ENCODE measurements around the gene PER3. TPM values are rescaled to one million over a fixed set of nuclear protein-coding genes. Genes with fewer than 3 reads are reported as not detected.

PER3 gene
- total and polyA plus RNA-seq, 4 donors, result 4.4 to 49.0 (median 15.1) TPM

- Histone ChIP-seq H3K4me1 (ENCODE audit: control insufficient read depth in 1 of 2, insufficient read depth in 2 of 2, low read length in 2 of 2) (peaks cover 0 to 1% of the 10 kb centered on the region in 2 donors), H3K4me3 (ENCODE audit: low read length in 2 of 2) (peak overlapping the region; percentile 53 to 64), H3K36me3 (ENCODE audit: control insufficient read depth in 1 of 2, insufficient read depth in 2 of 2, low read length in 1 of 2) (no peaks in the 10 kb centered on the region), H3K27me3 (ENCODE audit: control insufficient read depth in 1 of 2, insufficient read depth in 2 of 2, low read length in 1 of 2) (no peaks in the 10 kb centered on the region), H3K27ac (ENCODE audit: low read depth in 1 of 2, low read length in 2 of 2) (no peak overlapping the region), H3K9me3 (ENCODE audit: control insufficient read depth, low read length) (no peaks in the 10 kb centered on the region)
- DNase-seq (peak in 1 of 2 donors; percentile 56), ATAC-seq (ENCODE audit: low FRiP score) (peak; percentile 76)
- intact Hi-C loops (cut with DNase I), result loop anchor here (1.0 kb wide), 1 partner anchor 84 kb away; no protein-coding TSS in a partner anchor
- 32% methylated on average over 18 of the region's 18 CpGs for WGBS, 2 donors
Measured at GRCh38 chr1:7752512-7753417, 31.3 kb upstream of the PER3 start.

- Histone ChIP-seq H3K36me3 (ENCODE audit: control insufficient read depth in 1 of 2, insufficient read depth in 2 of 2, low read length in 1 of 2) (no peaks in the 10 kb centered on the region), H3K27me3 (ENCODE audit: control insufficient read depth in 1 of 2, insufficient read depth in 2 of 2, low read length in 1 of 2) (no peaks in the 10 kb centered on the region), H3K4me1 (ENCODE audit: control insufficient read depth in 1 of 2, insufficient read depth in 2 of 2, low read length in 2 of 2) (peaks cover 0 to 1% of the 10 kb centered on the region in 2 donors), H3K4me3 (ENCODE audit: low read length in 2 of 2) (no peak overlapping the region), H3K27ac (ENCODE audit: low read depth in 1 of 2, low read length in 2 of 2) (no peak overlapping the region), H3K9me3 (ENCODE audit: control insufficient read depth, low read length) (no peaks in the 10 kb centered on the region)
- no peak for DNase-seq
- intact Hi-C loops (cut with DNase I), result no loop called here
- 87% methylated on average over 3 of the region's 3 CpGs for WGBS, 2 donors
- ATAC-seq (ENCODE audit: low FRiP score), result no peak
Measured at GRCh38 chr1:7753641-7754040, 30.4 kb upstream of the PER3 start.

- Histone ChIP-seq H3K27ac (ENCODE audit: low read depth in 1 of 2, low read length in 2 of 2) (no peak overlapping the region), H3K4me3 (ENCODE audit: low read length in 2 of 2) (no peak overlapping the region), H3K9me3 (ENCODE audit: control insufficient read depth, low read length) (no peaks in the 10 kb centered on the region), H3K36me3 (ENCODE audit: control insufficient read depth in 1 of 2, insufficient read depth in 2 of 2, low read length in 1 of 2) (no peaks in the 10 kb centered on the region), H3K27me3 (ENCODE audit: control insufficient read depth in 1 of 2, insufficient read depth in 2 of 2, low read length in 1 of 2) (no peaks in the 10 kb centered on the region), H3K4me1 (ENCODE audit: control insufficient read depth in 1 of 2, insufficient read depth in 2 of 2, low read length in 2 of 2) (peaks cover 0 to 1% of the 10 kb centered on the region in 2 donors)
- WGBS, 2 donors, result 80 to 85% methylated on average over 3 of the region's 3 CpGs
- DNase-seq (no peak), ATAC-seq (ENCODE audit: low FRiP score) (no peak)
- intact Hi-C loops (cut with DNase I), result no loop called here
Measured at GRCh38 chr1:7754234-7754633, 29.9 kb upstream of the PER3 start.

GRCh38 chr1:7755448-7755847 lies 28.6 kb upstream of the PER3 start:
- Histone ChIP-seq H3K27me3 (ENCODE audit: control insufficient read depth in 1 of 2, insufficient read depth in 2 of 2, low read length in 1 of 2) (no peaks in the 10 kb centered on the region), H3K9me3 (ENCODE audit: control insufficient read depth, low read length) (no peaks in the 10 kb centered on the region), H3K4me1 (ENCODE audit: control insufficient read depth in 1 of 2, insufficient read depth in 2 of 2, low read length in 2 of 2) (peaks cover 0 to 1% of the 10 kb centered on the region in 2 donors), H3K4me3 (ENCODE audit: low read length in 2 of 2) (no peak overlapping the region), H3K36me3 (ENCODE audit: control insufficient read depth in 1 of 2, insufficient read depth in 2 of 2, low read length in 1 of 2) (no peaks in the 10 kb centered on the region), H3K27ac (ENCODE audit: low read depth in 1 of 2, low read length in 2 of 2) (no peak overlapping the region)
- WGBS, 2 donors, result 0 to 51% methylated on average over 1 of the region's 1 CpG
- no peak for DNase-seq
- ATAC-seq (ENCODE audit: low FRiP score), result no peak
- intact Hi-C loops (cut with DNase I), result no loop called here

- WGBS, 2 donors, result 88 to 89% methylated on average over 6 of the region's 6 CpGs
- DNase-seq (no peak), ATAC-seq (ENCODE audit: low FRiP score) (no peak)
- Histone ChIP-seq H3K4me1 (ENCODE audit: control insufficient read depth in 1 of 2, insufficient read depth in 2 of 2, low read length in 2 of 2) (no peaks in the 10 kb centered on the region), H3K36me3 (ENCODE audit: control insufficient read depth in 1 of 2, insufficient read depth in 2 of 2, low read length in 1 of 2) (no peaks in the 10 kb centered on the region), H3K27ac (ENCODE audit: low read depth in 1 of 2, low read length in 2 of 2) (no peak overlapping the region), H3K9me3 (ENCODE audit: control insufficient read depth, low read length) (no peaks in the 10 kb centered on the region), H3K4me3 (ENCODE audit: low read length in 2 of 2) (no peak overlapping the region), H3K27me3 (ENCODE audit: control insufficient read depth in 1 of 2, insufficient read depth in 2 of 2, low read length in 1 of 2) (no peaks in the 10 kb centered on the region)
- intact Hi-C loops (cut with DNase I), result no loop called here
Measured at GRCh38 chr1:7760245-7760644, 23.8 kb upstream of the PER3 start.

GRCh38 chr1:7761103-7761502 lies 23.0 kb upstream of the PER3 start:
- DNase-seq (no peak), ATAC-seq (ENCODE audit: low FRiP score) (no peak)
- 76% methylated on average over 3 of the region's 3 CpGs for WGBS, 2 donors
- no peaks in the 10 kb centered on the region for H3K27me3 ChIP-seq (ENCODE audit: control insufficient read depth in 1 of 2, insufficient read depth in 2 of 2, low read length in 1 of 2)
- no peak overlapping the region for H3K4me3 ChIP-seq (ENCODE audit: low read length in 2 of 2)
- no peaks in the 10 kb centered on the region for H3K36me3 ChIP-seq (ENCODE audit: control insufficient read depth in 1 of 2, insufficient read depth in 2 of 2, low read length in 1 of 2)
- no peak overlapping the region for H3K27ac ChIP-seq (ENCODE audit: low read depth in 1 of 2, low read length in 2 of 2)
- no peaks in the 10 kb centered on the region for H3K4me1 ChIP-seq (ENCODE audit: control insufficient read depth in 1 of 2, insufficient read depth in 2 of 2, low read length in 2 of 2)
- intact Hi-C loops (cut with DNase I), result no loop called here
- H3K9me3 ChIP-seq (ENCODE audit: control insufficient read depth, low read length), result no peaks in the 10 kb centered on the region

DNA sequence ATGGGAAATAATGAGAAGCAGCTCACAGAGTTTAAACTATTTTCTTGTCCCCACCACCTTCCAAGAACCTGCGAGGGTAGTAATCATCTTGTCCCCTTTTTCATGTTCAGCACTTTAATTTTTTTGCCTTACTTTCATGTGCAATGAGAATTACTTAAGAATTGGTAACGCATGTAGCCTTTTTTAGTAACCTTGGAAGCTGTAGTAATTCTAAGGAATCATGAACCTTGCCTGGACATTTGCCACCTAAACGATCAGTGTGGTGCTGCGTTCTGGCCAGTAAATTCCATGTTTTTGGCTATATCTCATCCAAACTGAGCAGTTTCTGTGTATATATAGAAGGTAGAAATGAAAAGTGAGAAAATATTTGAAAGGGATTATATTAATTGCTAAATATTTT lies 16.9 kb upstream of the PER3 start:
- DNase-seq (no peak), ATAC-seq (ENCODE audit: low FRiP score) (no peak)
- Histone ChIP-seq H3K4me3 (ENCODE audit: low read length in 2 of 2) (no peak overlapping the region), H3K27ac (ENCODE audit: low read depth in 1 of 2, low read length in 2 of 2) (no peak overlapping the region), H3K36me3 (ENCODE audit: control insufficient read depth in 1 of 2, insufficient read depth in 2 of 2, low read length in 1 of 2) (no peaks in the 10 kb centered on the region), H3K9me3 (ENCODE audit: control insufficient read depth, low read length) (no peaks in the 10 kb centered on the region), H3K4me1 (ENCODE audit: control insufficient read depth in 1 of 2, insufficient read depth in 2 of 2, low read length in 2 of 2) (no peaks in the 10 kb centered on the region), H3K27me3 (ENCODE audit: control insufficient read depth in 1 of 2, insufficient read depth in 2 of 2, low read length in 1 of 2) (no peaks in the 10 kb centered on the region)
- intact Hi-C loops (cut with DNase I), result no loop called here
- 83 to 84% methylated on average over 4 of the region's 4 CpGs for WGBS, 2 donors

DNA sequence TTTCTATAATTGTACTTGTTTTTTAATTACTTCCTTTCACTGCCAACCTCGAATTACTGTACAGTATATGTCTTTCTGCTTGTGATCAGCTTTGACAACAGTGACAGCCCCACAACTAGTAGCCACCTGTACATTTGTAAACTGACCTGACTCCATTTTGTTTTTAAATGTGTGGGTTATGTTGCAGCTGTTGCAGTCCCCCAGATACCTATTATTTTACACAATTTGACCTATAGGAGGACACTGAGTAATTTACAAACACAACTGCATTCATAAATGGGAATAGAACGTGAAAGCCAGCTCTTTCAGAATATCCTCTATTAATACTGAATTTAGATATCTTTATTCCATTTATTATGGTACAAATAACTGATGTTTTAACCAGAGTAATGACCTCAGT lies 15.5 kb upstream of the PER3 start:
- H3K27ac ChIP-seq (ENCODE audit: low read depth in 1 of 2, low read length in 2 of 2), result no peak overlapping the region
- no peaks in the 10 kb centered on the region for H3K36me3 ChIP-seq (ENCODE audit: control insufficient read depth in 1 of 2, insufficient read depth in 2 of 2, low read length in 1 of 2)
- 73 to 83% methylated on average over 2 of the region's 2 CpGs for WGBS, 2 donors
- DNase-seq (no peak), ATAC-seq (ENCODE audit: low FRiP score) (no peak)
- no peak overlapping the region for H3K4me3 ChIP-seq (ENCODE audit: low read length in 2 of 2)
- intact Hi-C loops (cut with DNase I), result no loop called here
- H3K4me1 ChIP-seq (ENCODE audit: control insufficient read depth in 1 of 2, insufficient read depth in 2 of 2, low read length in 2 of 2), result no peaks in the 10 kb centered on the region
- H3K9me3 ChIP-seq (ENCODE audit: control insufficient read depth, low read length), result no peaks in the 10 kb centered on the region
- H3K27me3 ChIP-seq (ENCODE audit: control insufficient read depth in 1 of 2, insufficient read depth in 2 of 2, low read length in 1 of 2), result no peaks in the 10 kb centered on the region

All from aorta (tissue), 5 donors.